ENCODE data around the gene JARID2. TPM values are rescaled to one million over a fixed set of nuclear protein-coding genes. Genes with fewer than 3 reads are reported as not detected.
A peak's percentile ranks its signal among the peaks of the same experiment; 100 is the strongest.

The JARID2 gene
- total RNA-seq, 1 donor from 2014 or later = 43.9 TPM

DNA sequence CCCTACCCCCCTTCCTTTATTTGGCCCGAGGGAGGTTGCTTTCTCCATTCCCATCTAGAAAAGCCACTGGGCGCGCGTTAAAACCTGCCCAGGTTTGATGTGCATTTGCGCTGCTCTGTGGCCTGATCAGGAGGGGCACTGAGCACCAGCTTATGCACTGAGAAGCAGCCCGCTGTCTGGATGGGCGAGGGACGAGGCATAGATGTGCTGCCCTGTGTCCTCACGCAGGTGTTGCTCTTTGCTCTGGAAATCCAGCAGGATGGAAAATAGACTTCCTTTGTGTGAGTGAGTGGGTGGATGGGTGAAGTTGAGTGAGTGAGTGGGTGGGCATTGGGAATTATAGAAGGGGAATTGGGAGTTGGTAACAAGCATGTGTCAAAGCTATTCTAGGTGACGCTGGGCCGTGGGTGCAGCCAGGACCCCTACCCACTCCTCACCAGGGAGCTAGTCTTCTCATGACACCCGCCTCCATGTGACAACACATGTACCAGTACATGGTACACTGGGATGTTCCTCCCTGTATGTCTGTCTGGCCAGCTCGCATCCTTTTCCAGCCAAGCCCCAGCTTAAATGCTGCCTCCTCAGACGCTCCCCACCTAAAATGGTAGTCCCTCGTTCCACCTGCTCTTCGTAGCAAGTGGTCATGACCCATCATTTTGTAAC is 254.3 kb downstream of the JARID2 start:
- H3K27me3 Mint-ChIP-seq = no peaks in the 10 kb centered on the region
- H3K9me3 Mint-ChIP-seq = no peaks in the 10 kb centered on the region
- TF ChIP-seq, protein P1, sequence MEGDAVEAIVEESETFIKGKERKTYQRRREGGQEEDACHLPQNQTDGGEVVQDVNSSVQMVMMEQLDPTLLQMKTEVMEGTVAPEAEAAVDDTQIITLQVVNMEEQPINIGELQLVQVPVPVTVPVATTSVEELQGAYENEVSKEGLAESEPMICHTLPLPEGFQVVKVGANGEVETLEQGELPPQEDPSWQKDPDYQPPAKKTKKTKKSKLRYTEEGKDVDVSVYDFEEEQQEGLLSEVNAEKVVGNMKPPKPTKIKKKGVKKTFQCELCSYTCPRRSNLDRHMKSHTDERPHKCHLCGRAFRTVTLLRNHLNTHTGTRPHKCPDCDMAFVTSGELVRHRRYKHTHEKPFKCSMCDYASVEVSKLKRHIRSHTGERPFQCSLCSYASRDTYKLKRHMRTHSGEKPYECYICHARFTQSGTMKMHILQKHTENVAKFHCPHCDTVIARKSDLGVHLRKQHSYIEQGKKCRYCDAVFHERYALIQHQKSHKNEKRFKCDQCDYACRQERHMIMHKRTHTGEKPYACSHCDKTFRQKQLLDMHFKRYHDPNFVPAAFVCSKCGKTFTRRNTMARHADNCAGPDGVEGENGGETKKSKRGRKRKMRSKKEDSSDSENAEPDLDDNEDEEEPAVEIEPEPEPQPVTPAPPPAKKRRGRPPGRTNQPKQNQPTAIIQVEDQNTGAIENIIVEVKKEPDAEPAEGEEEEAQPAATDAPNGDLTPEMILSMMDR (conservative IDR thresholded peaks at IDR 0.05) = no peak
- H3K36me3 Mint-ChIP-seq = peaks cover 29% of the 10 kb centered on the region
- H3K4me1 Mint-ChIP-seq (ENCODE audit: unreplicated experiment) = peaks cover 25% of the 10 kb centered on the region
- no peak for DNase-seq (ENCODE audit: extremely low spot score, unreplicated experiment)
- peak overlapping the region; percentile 16 for H3K27ac Mint-ChIP-seq
- no peak overlapping the region for H3K4me3 Mint-ChIP-seq

DNA sequence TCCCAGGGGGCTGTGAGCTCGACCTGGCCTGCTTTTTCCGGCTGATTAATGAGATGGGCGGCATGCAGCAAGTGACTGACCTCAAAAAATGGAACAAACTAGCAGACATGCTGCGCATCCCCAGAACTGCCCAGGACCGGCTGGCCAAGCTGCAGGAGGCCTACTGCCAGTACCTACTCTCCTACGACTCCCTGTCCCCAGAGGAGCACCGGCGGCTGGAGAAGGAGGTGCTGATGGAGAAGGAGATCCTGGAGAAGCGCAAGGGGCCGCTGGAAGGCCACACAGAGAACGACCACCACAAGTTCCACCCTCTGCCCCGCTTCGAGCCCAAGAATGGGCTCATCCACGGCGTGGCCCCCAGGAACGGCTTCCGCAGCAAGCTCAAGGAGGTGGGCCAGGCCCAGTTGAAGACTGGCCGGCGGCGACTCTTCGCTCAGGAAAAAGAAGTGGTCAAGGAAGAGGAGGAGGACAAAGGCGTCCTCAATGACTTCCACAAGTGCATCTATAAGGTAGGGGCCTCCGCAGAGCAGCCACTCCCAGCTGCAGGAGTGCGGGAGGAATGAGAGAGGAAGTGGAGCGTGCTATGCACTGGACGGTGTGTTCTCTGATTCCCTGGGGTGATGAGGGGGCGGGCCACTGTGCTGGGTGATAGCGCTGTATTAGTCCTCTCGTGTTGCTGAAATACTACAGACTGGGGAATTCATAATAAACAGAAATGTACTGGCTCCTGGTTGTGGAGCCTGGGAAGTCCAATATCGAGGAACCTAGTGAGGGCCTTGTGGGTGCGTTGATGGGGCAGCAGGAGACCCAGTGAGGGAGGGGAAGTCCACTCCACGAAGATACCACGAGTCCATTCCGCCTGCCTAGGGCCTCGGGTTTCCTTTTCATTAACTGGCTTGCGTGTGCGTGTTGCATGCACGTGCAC is 255.3 kb downstream of the JARID2 start:
- peak overlapping the region; percentile 16 for H3K27ac Mint-ChIP-seq

DNA sequence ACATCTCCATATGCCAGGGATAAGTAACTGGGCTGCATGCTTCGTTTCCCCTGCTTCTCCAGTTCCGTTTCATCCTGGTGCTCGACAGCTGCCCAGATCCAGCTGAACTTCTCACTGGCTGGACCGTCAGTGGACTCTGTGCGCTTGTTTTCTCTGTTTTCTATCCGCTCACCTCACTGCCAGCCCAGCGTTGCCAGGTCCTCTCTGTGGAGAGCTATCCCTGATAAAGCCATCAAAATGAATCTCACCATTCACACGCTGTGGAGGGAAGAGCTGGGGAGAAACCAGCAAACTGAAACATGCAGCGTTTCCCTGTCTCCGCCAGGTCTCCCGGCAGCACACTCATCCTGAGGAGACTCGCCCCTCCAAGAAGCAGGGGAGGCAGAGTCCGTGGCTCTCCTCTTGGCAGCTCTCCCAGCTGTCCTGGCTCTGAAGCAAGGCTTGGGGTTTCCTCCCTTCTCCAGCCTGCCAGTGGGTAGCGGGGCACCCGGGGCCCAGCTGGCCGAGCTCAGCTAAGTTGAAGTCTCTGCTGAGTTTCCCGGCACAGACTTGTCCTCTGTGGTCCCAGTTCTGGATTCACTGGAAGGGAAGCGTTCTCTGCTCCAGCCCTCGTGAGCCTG is 256.1 kb downstream of the JARID2 start:
- no peak for DNase-seq (ENCODE audit: extremely low spot score, unreplicated experiment)
- peaks cover 29% of the 10 kb centered on the region for H3K4me1 Mint-ChIP-seq (ENCODE audit: unreplicated experiment)

More for the DNA sequence above, 255.3 kb downstream of the JARID2 start:
- DNase-seq (ENCODE audit: extremely low spot score, unreplicated experiment) = no peak
- no peaks in the 10 kb centered on the region for H3K27me3 Mint-ChIP-seq
- TF ChIP-seq, protein P1 (conservative IDR thresholded peaks at IDR 0.05) = no peak
- H3K4me3 Mint-ChIP-seq = no peak overlapping the region
- no peaks in the 10 kb centered on the region for H3K9me3 Mint-ChIP-seq
- H3K36me3 Mint-ChIP-seq = peaks cover 20% of the 10 kb centered on the region
- peaks cover 25% of the 10 kb centered on the region for H3K4me1 Mint-ChIP-seq (ENCODE audit: unreplicated experiment)

DNA sequence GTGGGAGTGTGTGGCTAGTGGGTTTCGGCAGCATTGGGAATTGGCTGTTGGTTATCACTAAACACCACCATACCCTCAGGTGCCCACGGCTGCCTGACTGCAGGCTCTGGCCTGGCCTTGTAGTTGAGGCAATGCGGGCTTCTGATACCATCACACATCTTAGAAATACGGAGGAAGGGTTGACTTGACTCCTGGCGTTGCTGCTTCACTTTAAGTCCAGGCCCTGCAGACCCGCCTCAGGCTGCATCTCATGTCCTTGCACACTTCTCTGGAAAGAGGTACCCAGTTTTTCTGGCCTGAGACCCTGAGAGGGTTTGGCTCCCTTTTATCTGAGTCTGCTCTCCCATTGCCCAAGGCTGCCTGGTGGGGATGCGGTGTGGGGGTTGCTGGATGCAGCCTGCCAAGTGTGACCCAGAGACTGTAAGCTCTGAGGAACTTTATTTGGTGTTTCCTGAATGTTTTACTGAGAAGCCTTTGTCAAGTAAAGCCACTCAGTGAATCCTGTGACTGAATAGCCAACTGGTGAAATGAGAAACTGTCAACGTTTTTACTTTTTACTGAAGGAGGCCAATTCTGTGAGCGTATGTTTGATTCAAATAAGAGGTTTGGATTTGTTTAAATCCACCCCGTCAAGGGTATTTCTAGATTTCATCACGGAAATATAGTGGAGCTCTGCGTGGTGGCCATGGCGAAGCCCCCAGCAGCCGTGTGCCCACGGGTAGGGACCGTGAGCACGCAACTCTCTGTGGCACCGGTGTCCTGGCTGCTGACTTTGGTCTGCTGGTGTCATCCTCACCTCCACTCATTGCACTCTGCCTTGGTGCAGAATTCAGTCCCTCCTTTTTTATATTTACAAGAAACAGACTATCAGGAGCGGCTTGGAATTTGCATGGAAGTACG is 256.8 kb downstream of the JARID2 start:
- TF ChIP-seq, protein P1 (conservative IDR thresholded peaks at IDR 0.05) = no peak
- Mint-ChIP-seq H3K36me3 (peaks cover 28% of the 10 kb centered on the region), H3K4me1 (ENCODE audit: unreplicated experiment) (peaks cover 29% of the 10 kb centered on the region), H3K9me3 (no peaks in the 10 kb centered on the region), H3K27me3 (no peaks in the 10 kb centered on the region), H3K4me3 (no peak overlapping the region), H3K27ac (no peak overlapping the region)
- DNase-seq (ENCODE audit: extremely low spot score, unreplicated experiment) = no peak

More for the DNA sequence above, 256.1 kb downstream of the JARID2 start:
- Mint-ChIP-seq H3K4me3 (no peak overlapping the region), H3K9me3 (no peaks in the 10 kb centered on the region), H3K27ac (no peak overlapping the region), H3K27me3 (no peaks in the 10 kb centered on the region), H3K36me3 (peaks cover 25% of the 10 kb centered on the region)
- TF ChIP-seq, protein P1 (conservative IDR thresholded peaks at IDR 0.05) = no peak

DNA sequence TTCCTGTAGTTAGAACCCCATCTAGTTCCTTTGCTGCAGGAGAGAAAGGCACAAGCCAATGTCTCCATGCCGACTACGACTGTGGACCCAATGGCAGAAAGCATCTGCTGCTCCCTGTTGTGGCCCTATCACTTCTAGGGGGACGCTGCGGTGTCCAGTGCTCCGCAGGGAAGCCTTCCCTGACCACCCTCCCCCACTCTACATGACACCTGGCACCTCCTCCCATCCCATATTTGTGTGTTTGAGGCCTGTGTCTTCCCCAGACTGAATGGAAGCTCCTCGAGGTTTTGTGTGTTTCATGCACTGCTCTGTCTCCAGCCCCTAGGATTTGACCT is 257.4 kb downstream of the JARID2 start:
- Mint-ChIP-seq H3K27me3 (no peaks in the 10 kb centered on the region), H3K9me3 (no peaks in the 10 kb centered on the region), H3K36me3 (peaks cover 25% of the 10 kb centered on the region), H3K27ac (no peak overlapping the region), H3K4me1 (ENCODE audit: unreplicated experiment) (peaks cover 29% of the 10 kb centered on the region), H3K4me3 (no peak overlapping the region)
- DNase-seq (ENCODE audit: extremely low spot score, unreplicated experiment) = no peak
- TF ChIP-seq, protein P1 (conservative IDR thresholded peaks at IDR 0.05) = no peak
